Hepatocyte (in vitro differentiated cells): ENCODE measurements around the gene STARD8. TPM values are rescaled to one million over a fixed set of nuclear protein-coding genes. Genes with fewer than 3 reads are reported as not detected.

Experiments
- DNase-seq: peaks from one replicate; pipeline ENCODE4 v3.0.0-alpha.2; 2016; ENCODE audit warnings: low spot score
- H2AFZ ChIP-seq: fragments of 200-600 bp; sonication (generic); 2 replicates; pipeline ENCODE4 v1.6.0; 2016; ENCODE audit warnings: antibody characterized with exemption, mild to moderate bottlenecking
- H3K27ac ChIP-seq: fragments of 200-600 bp; sonication (generic); 2 replicates; pipeline ENCODE4 v1.5.1; 2016; ENCODE audit warnings: mild to moderate bottlenecking
- H3K27me3 ChIP-seq: fragments of 200-600 bp; sonication (generic); 2 replicates; pipeline ENCODE4 v1.6.1; 2016
- H3K36me3 ChIP-seq: fragments of 200-600 bp; sonication (generic); replicated peaks from 2 replicates; pipeline ENCODE4 v1.5.1; 2016; ENCODE audit warnings: low read depth; ENCODE audit not compliant: insufficient read depth
- H3K4me1 ChIP-seq: fragments of 200-600 bp; sonication (generic); 2 replicates; pipeline ENCODE4 v1.5.1; 2016; ENCODE audit warnings: mild to moderate bottlenecking, moderate library complexity; ENCODE audit not compliant: insufficient read depth
- H3K4me2 ChIP-seq: fragments of 200-600 bp; sonication (generic); 2 replicates; pipeline ENCODE4 v1.6.0; 2016
- H3K4me3 ChIP-seq: fragments of 200-600 bp; sonication (generic); 2 replicates; pipeline ENCODE4 v1.5.1; 2016; ENCODE audit warnings: mild to moderate bottlenecking
- H3K79me2 ChIP-seq: fragments of 200-600 bp; sonication (generic); 2 replicates; pipeline ENCODE4 v1.6.0; 2017; ENCODE audit warnings: mild to moderate bottlenecking
- H3K9me2 ChIP-seq: fragments of 200-600 bp; sonication (generic); replicated peaks from 2 replicates; pipeline ENCODE4 v1.6.0; 2017; ENCODE audit warnings: mild to moderate bottlenecking; ENCODE audit not compliant: insufficient read depth
- H3K9me3 ChIP-seq: fragments of 200-600 bp; sonication (generic); 2 replicates; pipeline ENCODE4 v1.5.1; 2016; ENCODE audit warnings: low read depth, mild to moderate bottlenecking
- H4K20me1 ChIP-seq: fragments of 200-600 bp; sonication (generic); 2 replicates; pipeline ENCODE4 v1.6.0; 2016; ENCODE audit warnings: mild to moderate bottlenecking; ENCODE audit not compliant: insufficient read depth, poor library complexity, severe bottlenecking
- EZH2 ChIP-seq: fragments of 200-600 bp; sonication (generic); IDR thresholded peaks from 2 replicates; pipeline ENCODE4 v1.6.1; 2016; ENCODE audit warnings: antibody characterized with exemption, mild to moderate bottlenecking, borderline replicate concordance
- EZH2phosphoT487 ChIP-seq: fragments of 200-600 bp; sonication (generic); IDR thresholded peaks from one replicate; pipeline ENCODE4 v1.6.1; 2018; ENCODE audit warnings: antibody characterized with exemption, mild to moderate bottlenecking, low read depth, moderate library complexity; ENCODE audit not compliant: unreplicated experiment, severe bottlenecking
- WGBS: methylation state at CpG from one replicate; pipeline ENCODE4 v1.1.6; 2016; ENCODE audit warnings: low lambda C conversion rate; ENCODE audit errors: missing lambda C conversion rate; 5-methylcytosine and 5-hydroxymethylcytosine counted together
- polyA plus RNA-seq: library from polyadenylated mRNA; unstranded; fragments of >200 nt; fragmentation: Nextera tagmentation; extraction: Ambion mirVana; gene quantifications from 2 replicates; pipeline ENCODE4 v1.2.1, GENCODE V29; 2016
- total RNA-seq: library from RNA; depleted of rRNA; stranded (reverse); fragments of >200 nt; gene quantifications from 2 replicates; pipeline ENCODE4 v1.2.3, GENCODE V29; 2014
- TF ChIP-seq, protein P1 (sequence below): fragments of 200-600 bp; sonication (generic); IDR thresholded peaks from 2 replicates; pipeline ENCODE4 v1.5.1; 2016; ENCODE audit warnings: antibody characterized with exemption, mild to moderate bottlenecking; ENCODE audit not compliant: poor library complexity

The STARD8 gene
- total and polyA plus RNA-seq, 2 experiments from 2014 or later, result 1.1 to 3.3 TPM

DNA sequence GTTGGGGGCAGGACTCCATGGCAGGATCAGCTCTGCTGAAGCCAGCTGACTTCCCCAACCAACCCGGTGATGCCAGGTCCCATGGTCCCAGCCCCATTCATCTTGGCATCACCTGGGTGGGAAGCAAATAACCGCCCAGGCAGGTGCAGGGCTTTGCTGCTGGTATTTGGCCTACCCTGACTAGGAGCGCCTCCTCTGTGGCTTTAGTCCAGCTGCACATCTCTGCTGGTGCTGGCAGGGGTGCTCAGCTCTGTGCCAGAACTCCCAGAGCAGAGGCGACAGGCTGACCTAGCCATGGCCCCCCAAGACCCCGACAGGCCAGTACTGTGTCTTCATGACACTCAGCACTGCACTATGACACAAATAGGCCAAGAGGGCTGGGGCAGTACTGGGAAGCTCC is 64.4 kb downstream of the STARD8 start:
- Histone ChIP-seq H3K9me2 (no peaks in the 10 kb centered on the region), H3K27ac (no peak overlapping the region), H3K4me3 (no peak overlapping the region), H3K4me2 (no peak overlapping the region), H3K36me3 (no peaks in the 10 kb centered on the region), H3K79me2 (no peaks in the 10 kb centered on the region), H3K9me3 (no peaks in the 10 kb centered on the region), H4K20me1 (no peaks in the 10 kb centered on the region), H2AFZ (no peak overlapping the region), H3K4me1 (no peaks in the 10 kb centered on the region), H3K27me3 (no peaks in the 10 kb centered on the region)
- TF ChIP-seq EZH2phosphoT487, result no peak
- no peak for TF ChIP-seq EZH2
- TF ChIP-seq, protein P1, sequence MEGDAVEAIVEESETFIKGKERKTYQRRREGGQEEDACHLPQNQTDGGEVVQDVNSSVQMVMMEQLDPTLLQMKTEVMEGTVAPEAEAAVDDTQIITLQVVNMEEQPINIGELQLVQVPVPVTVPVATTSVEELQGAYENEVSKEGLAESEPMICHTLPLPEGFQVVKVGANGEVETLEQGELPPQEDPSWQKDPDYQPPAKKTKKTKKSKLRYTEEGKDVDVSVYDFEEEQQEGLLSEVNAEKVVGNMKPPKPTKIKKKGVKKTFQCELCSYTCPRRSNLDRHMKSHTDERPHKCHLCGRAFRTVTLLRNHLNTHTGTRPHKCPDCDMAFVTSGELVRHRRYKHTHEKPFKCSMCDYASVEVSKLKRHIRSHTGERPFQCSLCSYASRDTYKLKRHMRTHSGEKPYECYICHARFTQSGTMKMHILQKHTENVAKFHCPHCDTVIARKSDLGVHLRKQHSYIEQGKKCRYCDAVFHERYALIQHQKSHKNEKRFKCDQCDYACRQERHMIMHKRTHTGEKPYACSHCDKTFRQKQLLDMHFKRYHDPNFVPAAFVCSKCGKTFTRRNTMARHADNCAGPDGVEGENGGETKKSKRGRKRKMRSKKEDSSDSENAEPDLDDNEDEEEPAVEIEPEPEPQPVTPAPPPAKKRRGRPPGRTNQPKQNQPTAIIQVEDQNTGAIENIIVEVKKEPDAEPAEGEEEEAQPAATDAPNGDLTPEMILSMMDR, result no peak
- WGBS, result 64% methylated on average over 5 of the region's 5 CpGs
- DNase-seq, result no peak

DNA sequence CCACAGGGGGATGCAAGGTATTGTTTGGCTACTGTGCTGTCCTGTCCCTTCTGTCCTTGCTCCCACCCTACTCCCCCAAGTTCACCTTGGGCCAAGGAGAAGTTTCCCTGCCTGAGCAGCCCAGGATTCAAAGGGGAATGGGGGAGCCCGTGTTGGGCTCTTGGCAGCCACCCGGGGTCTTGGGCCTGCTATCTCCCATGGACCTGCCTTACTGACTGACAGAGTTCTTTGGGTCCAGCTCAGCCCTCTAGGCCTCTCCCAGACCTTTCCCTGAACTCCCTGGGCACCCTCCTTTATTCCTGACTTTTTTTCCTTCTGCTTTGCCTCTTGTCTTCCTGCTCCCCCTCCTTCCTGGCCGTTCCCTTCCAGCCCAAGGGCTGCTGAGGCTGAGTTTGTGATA is 67.4 kb downstream of the STARD8 start:
- WGBS, result 81% methylated on average over 3 of the region's 3 CpGs
- Histone ChIP-seq H3K4me1 (no peaks in the 10 kb centered on the region), H3K27ac (no peak overlapping the region)

DNA sequence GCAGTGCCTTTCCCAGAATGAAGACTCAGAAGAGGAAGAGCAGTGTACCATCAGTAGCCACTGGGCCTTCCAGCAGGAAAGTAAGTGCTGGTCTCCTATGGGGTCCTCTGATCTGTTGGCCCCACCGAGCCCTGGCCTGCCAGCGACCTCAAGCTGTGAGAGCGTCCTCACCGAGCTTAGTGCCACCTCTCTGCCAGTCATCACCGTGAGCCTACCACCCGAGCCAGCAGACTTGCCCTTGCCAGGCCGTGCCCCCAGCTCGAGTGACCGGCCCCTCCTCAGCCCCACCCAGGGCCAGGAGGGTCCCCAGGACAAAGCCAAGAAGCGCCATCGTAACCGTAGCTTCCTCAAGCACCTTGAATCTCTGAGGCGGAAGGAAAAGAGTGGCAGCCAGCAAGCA is 69.7 kb downstream of the STARD8 start:
- WGBS, result 88% methylated on average over 13 of the region's 13 CpGs
- DNase-seq, result no peak
- no peak overlapping the region for H3K4me3 ChIP-seq
- no peaks in the 10 kb centered on the region for H4K20me1 ChIP-seq
- H3K79me2 ChIP-seq, result no peaks in the 10 kb centered on the region
- H3K27me3 ChIP-seq, result no peaks in the 10 kb centered on the region
- H3K4me2 ChIP-seq, result no peak overlapping the region
- no peak for TF ChIP-seq EZH2
- TF ChIP-seq, protein P1, result no peak
- TF ChIP-seq EZH2phosphoT487, result no peak
- no peaks in the 10 kb centered on the region for H3K9me2 ChIP-seq
- no peak overlapping the region for H3K27ac ChIP-seq
- H2AFZ ChIP-seq, result no peak overlapping the region
- H3K36me3 ChIP-seq, result no peaks in the 10 kb centered on the region
- H3K9me3 ChIP-seq, result no peaks in the 10 kb centered on the region
- H3K4me1 ChIP-seq, result no peaks in the 10 kb centered on the region

More for the DNA sequence above, 67.4 kb downstream of the STARD8 start:
- no peak for DNase-seq
- no peaks in the 10 kb centered on the region for H3K79me2 ChIP-seq
- no peaks in the 10 kb centered on the region for H3K9me3 ChIP-seq
- no peak for TF ChIP-seq EZH2
- TF ChIP-seq, protein P1, result no peak
- TF ChIP-seq EZH2phosphoT487, result no peak
- H2AFZ ChIP-seq, result no peak overlapping the region
- no peak overlapping the region for H3K4me3 ChIP-seq
- no peak overlapping the region for H3K4me2 ChIP-seq
- H4K20me1 ChIP-seq, result no peaks in the 10 kb centered on the region
- H3K27me3 ChIP-seq, result no peaks in the 10 kb centered on the region
- no peaks in the 10 kb centered on the region for H3K36me3 ChIP-seq
- no peaks in the 10 kb centered on the region for H3K9me2 ChIP-seq
